Thymus (tissue), 11 donors: ENCODE measurements around the gene TGFB1. TPM values are rescaled to one million over a fixed set of nuclear protein-coding genes. Genes with fewer than 3 reads are reported as not detected.
"Not testable (repeated sequence)": the region's sequence is repeated elsewhere in the genome, so short reads cannot be mapped to it uniquely, and the experiment has no call there.

Experiments
- DNase-seq, 9 donors: peaks; one replicate each; pipeline ENCODE4 v3.0.0-alpha.2; 2013; ENCODE audit warnings: low spot score in 9 of 9, low read depth in 6 of 9, missing footprints in 1 of 9
- H3K27ac ChIP-seq, 2 donors: one replicate each; pipeline ENCODE4 v1.5.1; 2013; ENCODE audit warnings: control low read depth in 1 of 2, low read depth in 1 of 2, low read length in 1 of 2, mild to moderate bottlenecking in 1 of 2, moderate library complexity in 1 of 2
- H3K27me3 ChIP-seq, 2 donors: one replicate each; pipeline ENCODE4 v1.5.1; 2013; ENCODE audit warnings: low read length in 1 of 2; ENCODE audit not compliant: control insufficient read depth in 2 of 2, insufficient read depth in 1 of 2
- H3K36me3 ChIP-seq, 2 donors: one replicate each; pipeline ENCODE4 v1.5.1; 2013; ENCODE audit warnings: low read length in 1 of 2, mild to moderate bottlenecking in 1 of 2, moderate library complexity in 1 of 2; ENCODE audit not compliant: control insufficient read depth in 2 of 2, insufficient read depth in 2 of 2
- H3K4me1 ChIP-seq, 2 donors: one replicate each; pipeline ENCODE4 v1.5.1; 2013; ENCODE audit warnings: low read length in 2 of 2; ENCODE audit not compliant: control insufficient read depth in 2 of 2, insufficient read depth in 2 of 2
- H3K4me3 ChIP-seq, 2 donors: one replicate each; pipeline ENCODE4 v1.5.1; 2013; ENCODE audit warnings: low read length in 2 of 2, control low read depth in 1 of 2, mild to moderate bottlenecking in 1 of 2
- H3K9me3 ChIP-seq, 2 donors: one replicate each; pipeline ENCODE4 v1.5.1; 2013; ENCODE audit warnings: low read length in 1 of 2, mild to moderate bottlenecking in 1 of 2; ENCODE audit not compliant: control insufficient read depth in 2 of 2, insufficient read depth in 1 of 2
- WGBS: extraction: QIAGEN DNeasy Blood & Tissue Kit; methylation state at CpG from one replicate; pipeline ENCODE4 v1.1.7; 2013; 5-methylcytosine and 5-hydroxymethylcytosine counted together
- polyA plus RNA-seq: library from polyadenylated mRNA; stranded (reverse); fragments of 200-250 nt; gene quantifications from one replicate; pipeline ENCODE4 v1.2.3, GENCODE V29; 2013
- total RNA-seq: library from RNA; stranded (reverse); fragments of 120-200 nt; gene quantifications from one replicate; pipeline ENCODE4 v1.2.4, GENCODE V29; 2013
- donor health status: healthy.

The TGFB1 gene
- total and polyA plus RNA-seq, 2 donors: 5.0 to 24.8 TPM

GRCh38 chr19:41376998-41377365 lies 23.3 kb upstream of the TGFB1 start:
- WGBS: 69% methylated on average over 8 of the region's 8 CpGs
- Histone ChIP-seq H3K9me3 (no peaks in the 10 kb centered on the region), H3K4me3 (peak overlapping the region in 1 of 2 donors; percentile 55), H3K36me3 (no peaks in the 10 kb centered on the region), H3K4me1 (peaks cover 9 to 24% of the 10 kb centered on the region in 2 donors), H3K27me3 (no peaks in the 10 kb centered on the region), H3K27ac (no peak overlapping the region)
- peak in 1 of 9 donors; percentile 30 for DNase-seq

GRCh38 chr19:41376241-41376997 lies 22.7 kb upstream of the TGFB1 start, which contains the start of gene TMEM91:
TMEM91 (plus strand) TSS chr19:41376533; CDS start chr19:41378310, 1,777 bp downstream.
- H3K4me3 ChIP-seq: peak within 1 kb of the TSS; percentile 23 to 55
- WGBS: 18% methylated on average over 47 of the region's 47 CpGs
- DNase-seq: no peak
- no peaks in the 10 kb centered on the region for H3K36me3 ChIP-seq
- no peak within 1 kb of the TSS for H3K27ac ChIP-seq
- no peaks in the 10 kb centered on the region for H3K9me3 ChIP-seq
- peaks cover 9 to 24% of the 10 kb centered on the region in 2 donors for H3K4me1 ChIP-seq
- no peaks in the 10 kb centered on the region for H3K27me3 ChIP-seq

GRCh38 chr19:41373993-41374392 lies 20.3 kb upstream of the TGFB1 start:
- H3K4me1 ChIP-seq: peaks cover 9 to 24% of the 10 kb centered on the region in 2 donors

GRCh38 chr19:41372501-41372900 lies 18.8 kb upstream of the TGFB1 start:
- 92% methylated on average over 2 of the region's 2 CpGs for WGBS
- no peak for DNase-seq
- Histone ChIP-seq H3K4me3 (no peak overlapping the region), H3K36me3 (peaks cover 0 to 4% of the 10 kb centered on the region in 2 donors), H3K9me3 (no peaks in the 10 kb centered on the region), H3K27me3 (no peaks in the 10 kb centered on the region), H3K4me1 (peaks cover 9 to 13% of the 10 kb centered on the region in 2 donors), H3K27ac (no peak overlapping the region)

More at GRCh38 chr19:41373993-41374392, 20.3 kb upstream of the TGFB1 start:
- no peaks in the 10 kb centered on the region for H3K36me3 ChIP-seq
- H3K9me3 ChIP-seq: no peaks in the 10 kb centered on the region
- H3K4me3 ChIP-seq: no peak overlapping the region
- WGBS: 94% methylated on average over 12 of the region's 12 CpGs
- no peak for DNase-seq
- H3K27ac ChIP-seq: no peak overlapping the region
- H3K27me3 ChIP-seq: no peaks in the 10 kb centered on the region

GRCh38 chr19:41371541-41371940 lies 17.8 kb upstream of the TGFB1 start:
- H3K4me1 ChIP-seq: peaks cover 4 to 5% of the 10 kb centered on the region in 2 donors
- no peak for DNase-seq
- no peak overlapping the region for H3K4me3 ChIP-seq
- H3K9me3 ChIP-seq: no peaks in the 10 kb centered on the region
- H3K27me3 ChIP-seq: no peaks in the 10 kb centered on the region
- no peak overlapping the region for H3K27ac ChIP-seq
- WGBS: 95% methylated on average over 8 of the region's 8 CpGs
- H3K36me3 ChIP-seq: peaks cover 0 to 4% of the 10 kb centered on the region in 2 donors

- H3K36me3 ChIP-seq, H3K4me1 ChIP-seq, H3K4me3 ChIP-seq, H3K27me3 ChIP-seq, H3K9me3 ChIP-seq, DNase-seq, H3K27ac ChIP-seq: not testable (repeated sequence)
- 97% methylated on average over 5 of the region's 5 CpGs for WGBS
Observed at GRCh38 chr19:41371119-41371518, 17.4 kb upstream of the TGFB1 start.

GRCh38 chr19:41369769-41370168 lies 16.0 kb upstream of the TGFB1 start:
- H3K27ac ChIP-seq: no peak overlapping the region
- peaks cover 0 to 4% of the 10 kb centered on the region in 2 donors for H3K4me1 ChIP-seq
- no peak for DNase-seq
- no peaks in the 10 kb centered on the region for H3K27me3 ChIP-seq
- H3K4me3 ChIP-seq: no peak overlapping the region
- no peaks in the 10 kb centered on the region for H3K9me3 ChIP-seq
- H3K36me3 ChIP-seq: peaks cover 0 to 4% of the 10 kb centered on the region in 2 donors
- over 99% methylated on average over 2 of the region's 2 CpGs for WGBS

GRCh38 chr19:41367848-41368301 lies 14.2 kb upstream of the TGFB1 start:
- H3K4me1 ChIP-seq: peaks cover 6 to 16% of the 10 kb centered on the region in 2 donors
- 53% methylated on average over 6 of the region's 6 CpGs for WGBS
- no peaks in the 10 kb centered on the region for H3K9me3 ChIP-seq
- H3K27ac ChIP-seq: peak overlapping the region in 1 of 2 donors; percentile 74
- H3K36me3 ChIP-seq: peaks cover 0 to 4% of the 10 kb centered on the region in 2 donors
- no peak for DNase-seq
- no peaks in the 10 kb centered on the region for H3K27me3 ChIP-seq
- no peak overlapping the region for H3K4me3 ChIP-seq

- 100% methylated on average over 1 of the region's 1 CpG for WGBS
- Histone ChIP-seq H3K4me1 (peaks cover 6 to 16% of the 10 kb centered on the region in 2 donors), H3K36me3 (peaks cover 2 to 6% of the 10 kb centered on the region in 2 donors), H3K9me3 (no peaks in the 10 kb centered on the region), H3K4me3 (no peak overlapping the region), H3K27ac (no peak overlapping the region), H3K27me3 (no peaks in the 10 kb centered on the region)
- DNase-seq: no peak
Observed at GRCh38 chr19:41366089-41366488, 12.4 kb upstream of the TGFB1 start.
